ENCODE results near the gene GEN1.

GEN1 gene

DNA sequence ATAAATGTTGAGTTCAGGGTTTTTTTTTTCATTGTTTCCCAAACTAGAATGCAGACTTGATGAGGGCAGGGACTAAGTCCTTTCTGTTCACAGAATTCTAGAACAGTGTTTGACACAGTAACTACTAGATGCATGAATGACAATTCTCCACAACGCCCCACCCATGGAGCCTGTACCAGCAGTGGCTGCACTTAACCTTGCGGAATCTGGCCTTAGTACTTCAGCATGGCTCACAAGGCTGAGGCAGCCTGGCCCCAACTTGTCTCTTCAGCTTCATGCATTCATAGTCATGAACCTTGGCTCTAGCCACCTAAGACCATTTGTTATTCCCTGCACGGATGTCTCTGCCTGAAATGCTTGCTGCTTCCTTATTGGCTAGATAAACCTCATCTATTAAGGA is 32.8 kb downstream of the GEN1 start:
- no peaks in the 10 kb centered on the region for H3K27me3 ChIP-seq (ENCODE audit: control insufficient read depth in 1 of 2, insufficient read depth in 2 of 2, low read length in 2 of 2)
- H3K27ac ChIP-seq (ENCODE audit: low read depth, low read length), result no peak overlapping the region
- H3K9me3 ChIP-seq (ENCODE audit: low read length), result no peaks in the 10 kb centered on the region
- H3K9ac ChIP-seq (ENCODE audit: low read length), result no peak overlapping the region
- H3K36me3 ChIP-seq (ENCODE audit: insufficient read depth, low read length), result no peaks in the 10 kb centered on the region
- no peaks in the 10 kb centered on the region for H3K4me1 ChIP-seq (ENCODE audit: insufficient read depth, low read length)
- H3K4me3 ChIP-seq (ENCODE audit: low read depth in 1 of 2, low read length in 2 of 2), result no peak overlapping the region

DNA sequence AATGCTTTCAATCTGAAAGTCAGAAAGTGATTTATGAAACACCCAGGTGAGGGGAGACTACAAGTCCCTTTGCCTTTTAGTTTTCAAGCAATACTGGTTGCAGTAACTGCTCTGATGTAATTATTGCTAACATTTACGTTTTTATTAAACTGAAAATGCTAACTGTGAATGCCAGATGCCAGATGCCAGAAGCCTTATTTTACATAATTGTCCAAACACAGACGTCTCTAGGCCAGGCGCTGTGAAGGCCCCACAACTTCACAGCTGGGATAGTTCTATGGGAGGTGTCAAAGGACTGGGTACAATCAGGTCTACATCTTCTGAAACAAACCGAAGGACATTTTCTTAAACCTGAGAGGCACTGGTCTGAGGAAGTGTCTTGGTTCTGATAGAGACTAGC is 34.8 kb downstream of the GEN1 start:
- H3K27me3 ChIP-seq (ENCODE audit: control insufficient read depth in 1 of 2, insufficient read depth in 2 of 2, low read length in 2 of 2), result no peaks in the 10 kb centered on the region
- no peaks in the 10 kb centered on the region for H3K4me1 ChIP-seq (ENCODE audit: insufficient read depth, low read length)
- no peak overlapping the region for H3K9ac ChIP-seq (ENCODE audit: low read length)
- H3K9me3 ChIP-seq (ENCODE audit: low read length), result no peaks in the 10 kb centered on the region
- no peak overlapping the region for H3K4me3 ChIP-seq (ENCODE audit: low read depth in 1 of 2, low read length in 2 of 2)
- H3K27ac ChIP-seq (ENCODE audit: low read depth, low read length), result no peak overlapping the region
- H3K36me3 ChIP-seq (ENCODE audit: insufficient read depth, low read length), result no peaks in the 10 kb centered on the region

GRCh38 chr2:17790536-17790935 is 36.6 kb downstream of the GEN1 start:
- no peaks in the 10 kb centered on the region for H3K36me3 ChIP-seq (ENCODE audit: insufficient read depth, low read length)
- H3K27me3 ChIP-seq (ENCODE audit: control insufficient read depth in 1 of 2, insufficient read depth in 2 of 2, low read length in 2 of 2), result no peaks in the 10 kb centered on the region
- no peaks in the 10 kb centered on the region for H3K9me3 ChIP-seq (ENCODE audit: low read length)
- no peak overlapping the region for H3K27ac ChIP-seq (ENCODE audit: low read depth, low read length)
- no peak overlapping the region for H3K4me3 ChIP-seq (ENCODE audit: low read depth in 1 of 2, low read length in 2 of 2)
- H3K9ac ChIP-seq (ENCODE audit: low read length), result no peak overlapping the region
- H3K4me1 ChIP-seq (ENCODE audit: insufficient read depth, low read length), result no peaks in the 10 kb centered on the region

DNA sequence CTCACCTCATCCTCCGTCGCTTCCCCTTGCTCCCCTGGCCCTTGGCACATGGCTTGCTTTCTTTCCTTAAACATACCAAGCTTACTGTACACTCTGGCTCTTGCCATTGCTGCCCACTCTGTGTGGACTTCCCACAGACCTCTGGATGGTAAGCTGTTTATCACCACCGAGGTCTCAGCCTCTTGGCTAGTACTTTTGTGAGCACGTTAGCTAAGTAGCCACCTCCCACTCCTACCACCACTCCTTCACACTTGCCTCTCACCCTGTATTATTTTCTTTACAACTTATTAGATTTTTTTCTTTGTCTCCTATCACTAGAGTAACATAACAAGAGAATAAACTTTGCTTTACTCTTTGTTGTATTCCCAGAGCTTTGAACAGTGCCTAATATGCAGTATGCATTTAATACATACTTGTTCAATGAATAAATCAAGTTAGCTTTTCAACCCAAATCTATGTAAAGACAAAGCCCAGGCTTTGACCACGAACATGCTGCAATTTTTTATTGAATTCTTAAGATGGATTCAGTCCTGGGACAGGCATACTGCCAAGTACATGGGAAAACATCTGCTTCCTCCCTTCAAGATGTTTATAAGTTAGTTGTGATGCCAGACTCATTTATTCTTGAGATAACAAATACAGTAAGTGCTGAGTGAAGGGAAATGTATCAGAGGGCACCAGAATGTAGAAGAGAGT is 37.3 kb downstream of the GEN1 start:
- Histone ChIP-seq H3K27me3 (ENCODE audit: control insufficient read depth in 1 of 2, insufficient read depth in 2 of 2, low read length in 2 of 2) (no peaks in the 10 kb centered on the region), H3K36me3 (ENCODE audit: insufficient read depth, low read length) (no peaks in the 10 kb centered on the region), H3K27ac (ENCODE audit: low read depth, low read length) (no peak overlapping the region), H3K9ac (ENCODE audit: low read length) (no peak overlapping the region), H3K9me3 (ENCODE audit: low read length) (no peaks in the 10 kb centered on the region), H3K4me1 (ENCODE audit: insufficient read depth, low read length) (no peaks in the 10 kb centered on the region), H3K4me3 (ENCODE audit: low read depth in 1 of 2, low read length in 2 of 2) (no peak overlapping the region)

DNA sequence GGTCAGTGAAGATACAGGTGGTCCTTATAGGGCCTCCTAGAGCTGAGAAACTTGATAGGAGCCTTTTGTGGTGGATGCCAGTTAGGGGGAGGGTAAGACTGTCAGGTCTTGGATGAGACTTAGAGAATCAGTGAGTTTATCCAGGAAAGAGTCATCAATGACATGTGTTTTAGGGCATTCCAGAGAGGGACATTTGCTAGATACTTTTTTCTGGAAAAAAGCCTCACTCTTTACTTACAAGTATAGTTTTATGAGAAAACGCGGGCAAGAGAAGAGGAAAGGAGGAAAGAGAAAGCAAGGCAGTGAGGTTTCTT is 37.8 kb downstream of the GEN1 start:
- H3K27me3 ChIP-seq (ENCODE audit: control insufficient read depth in 1 of 2, insufficient read depth in 2 of 2, low read length in 2 of 2), result no peaks in the 10 kb centered on the region
- no peak overlapping the region for H3K9ac ChIP-seq (ENCODE audit: low read length)
- no peak overlapping the region for H3K27ac ChIP-seq (ENCODE audit: low read depth, low read length)
- no peaks in the 10 kb centered on the region for H3K36me3 ChIP-seq (ENCODE audit: insufficient read depth, low read length)
- H3K4me3 ChIP-seq (ENCODE audit: low read depth in 1 of 2, low read length in 2 of 2), result no peak overlapping the region
- H3K4me1 ChIP-seq (ENCODE audit: insufficient read depth, low read length), result no peaks in the 10 kb centered on the region
- H3K9me3 ChIP-seq (ENCODE audit: low read length), result no peaks in the 10 kb centered on the region

GRCh38 chr2:17792515-17792914 is 38.6 kb downstream of the GEN1 start:
- H3K27ac ChIP-seq (ENCODE audit: low read depth, low read length), result no peak overlapping the region
- H3K9ac ChIP-seq (ENCODE audit: low read length), result no peak overlapping the region
- H3K36me3 ChIP-seq (ENCODE audit: insufficient read depth, low read length), result no peaks in the 10 kb centered on the region
- H3K27me3 ChIP-seq (ENCODE audit: control insufficient read depth in 1 of 2, insufficient read depth in 2 of 2, low read length in 2 of 2), result no peaks in the 10 kb centered on the region
- H3K4me3 ChIP-seq (ENCODE audit: low read depth in 1 of 2, low read length in 2 of 2), result no peak overlapping the region
- H3K4me1 ChIP-seq (ENCODE audit: insufficient read depth, low read length), result no peaks in the 10 kb centered on the region
- H3K9me3 ChIP-seq (ENCODE audit: low read length), result no peaks in the 10 kb centered on the region

DNA sequence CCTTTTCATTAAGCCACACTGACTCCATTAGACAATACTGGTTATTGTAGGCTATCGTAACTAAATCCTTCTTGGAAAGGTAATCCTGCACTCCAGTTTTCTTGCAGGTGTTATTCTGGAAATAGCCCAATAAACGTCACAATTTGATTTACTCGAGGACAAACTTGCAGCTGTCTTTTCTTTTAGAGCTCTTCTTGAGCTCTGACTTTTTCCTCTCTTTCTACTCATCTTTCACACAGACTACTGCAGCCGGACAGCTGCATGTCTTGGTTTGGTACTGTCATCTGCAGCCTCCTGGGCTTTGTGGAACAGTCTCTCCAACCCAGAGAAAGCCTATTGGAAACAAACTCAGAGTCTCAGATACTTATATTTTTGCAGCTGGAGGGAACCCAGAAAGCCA is 39.4 kb downstream of the GEN1 start:
- Histone ChIP-seq H3K4me1 (ENCODE audit: insufficient read depth, low read length) (no peaks in the 10 kb centered on the region), H3K27ac (ENCODE audit: low read depth, low read length) (no peak overlapping the region), H3K9me3 (ENCODE audit: low read length) (no peaks in the 10 kb centered on the region), H3K27me3 (ENCODE audit: control insufficient read depth in 1 of 2, insufficient read depth in 2 of 2, low read length in 2 of 2) (no peaks in the 10 kb centered on the region), H3K9ac (ENCODE audit: low read length) (no peak overlapping the region), H3K4me3 (ENCODE audit: low read depth in 1 of 2, low read length in 2 of 2) (no peak overlapping the region), H3K36me3 (ENCODE audit: insufficient read depth, low read length) (no peaks in the 10 kb centered on the region)

- Histone ChIP-seq H3K27ac (ENCODE audit: low read depth, low read length) (no peak overlapping the region), H3K4me1 (ENCODE audit: insufficient read depth, low read length) (no peaks in the 10 kb centered on the region), H3K36me3 (ENCODE audit: insufficient read depth, low read length) (no peaks in the 10 kb centered on the region), H3K4me3 (ENCODE audit: low read depth in 1 of 2, low read length in 2 of 2) (no peak overlapping the region), H3K9ac (ENCODE audit: low read length) (no peak overlapping the region), H3K9me3 (ENCODE audit: low read length) (no peaks in the 10 kb centered on the region), H3K27me3 (ENCODE audit: control insufficient read depth in 1 of 2, insufficient read depth in 2 of 2, low read length in 2 of 2) (no peaks in the 10 kb centered on the region)
These were observed 39.9 kb downstream of the GEN1 start for GRCh38 chr2:17793803-17794354.

- Histone ChIP-seq H3K27ac (ENCODE audit: low read depth, low read length) (no peak overlapping the region), H3K9me3 (ENCODE audit: low read length) (no peaks in the 10 kb centered on the region), H3K9ac (ENCODE audit: low read length) (no peak overlapping the region), H3K4me1 (ENCODE audit: insufficient read depth, low read length) (no peaks in the 10 kb centered on the region), H3K36me3 (ENCODE audit: insufficient read depth, low read length) (no peaks in the 10 kb centered on the region), H3K4me3 (ENCODE audit: low read depth in 1 of 2, low read length in 2 of 2) (no peak overlapping the region), H3K27me3 (ENCODE audit: control insufficient read depth in 1 of 2, insufficient read depth in 2 of 2, low read length in 2 of 2) (no peaks in the 10 kb centered on the region)
These were observed 41.4 kb downstream of the GEN1 start for GRCh38 chr2:17795309-17795708.

GRCh38 chr2:17798338-17798737 is 44.4 kb downstream of the GEN1 start:
- Histone ChIP-seq H3K9me3 (ENCODE audit: low read length) (no peaks in the 10 kb centered on the region), H3K4me1 (ENCODE audit: insufficient read depth, low read length) (no peaks in the 10 kb centered on the region), H3K36me3 (ENCODE audit: insufficient read depth, low read length) (no peaks in the 10 kb centered on the region), H3K27me3 (ENCODE audit: control insufficient read depth in 1 of 2, insufficient read depth in 2 of 2, low read length in 2 of 2) (no peaks in the 10 kb centered on the region), H3K9ac (ENCODE audit: low read length) (no peak overlapping the region), H3K27ac (ENCODE audit: low read depth, low read length) (no peak overlapping the region), H3K4me3 (ENCODE audit: low read depth in 1 of 2, low read length in 2 of 2) (no peak overlapping the region)

- H3K27ac ChIP-seq (ENCODE audit: low read depth, low read length), result no peak overlapping the region
- no peaks in the 10 kb centered on the region for H3K9me3 ChIP-seq (ENCODE audit: low read length)
- no peaks in the 10 kb centered on the region for H3K36me3 ChIP-seq (ENCODE audit: insufficient read depth, low read length)
- H3K9ac ChIP-seq (ENCODE audit: low read length), result no peak overlapping the region
- H3K27me3 ChIP-seq (ENCODE audit: control insufficient read depth in 1 of 2, insufficient read depth in 2 of 2, low read length in 2 of 2), result no peaks in the 10 kb centered on the region
- no peaks in the 10 kb centered on the region for H3K4me1 ChIP-seq (ENCODE audit: insufficient read depth, low read length)
- no peak overlapping the region for H3K4me3 ChIP-seq (ENCODE audit: low read depth in 1 of 2, low read length in 2 of 2)
These were observed 45.6 kb downstream of the GEN1 start for GRCh38 chr2:17799301-17800120.

DNA sequence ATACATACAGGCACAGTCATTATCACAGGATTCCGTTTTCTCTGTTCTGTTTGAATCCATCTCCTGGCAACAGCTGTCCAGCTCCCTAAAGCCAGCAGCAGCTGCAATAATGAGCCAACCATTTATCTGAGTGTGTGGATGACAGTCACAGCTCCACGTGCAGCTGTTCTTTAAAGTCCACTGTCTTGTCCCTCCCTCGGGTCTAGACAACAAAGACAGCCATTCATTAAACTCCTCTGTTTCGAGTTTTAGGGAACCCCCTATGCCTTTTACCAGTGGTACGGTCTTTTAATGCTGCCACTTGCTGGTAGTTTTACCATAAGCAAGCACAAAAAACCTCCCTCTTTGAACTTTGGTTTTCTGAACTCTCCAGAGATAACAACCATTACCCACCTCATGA is 46.3 kb downstream of the GEN1 start:
- H3K4me3 ChIP-seq (ENCODE audit: low read depth in 1 of 2, low read length in 2 of 2), result no peak overlapping the region
- no peaks in the 10 kb centered on the region for H3K9me3 ChIP-seq (ENCODE audit: low read length)
- no peak overlapping the region for H3K9ac ChIP-seq (ENCODE audit: low read length)
- H3K27me3 ChIP-seq (ENCODE audit: control insufficient read depth in 1 of 2, insufficient read depth in 2 of 2, low read length in 2 of 2), result no peaks in the 10 kb centered on the region
- no peak overlapping the region for H3K27ac ChIP-seq (ENCODE audit: low read depth, low read length)
- no peaks in the 10 kb centered on the region for H3K36me3 ChIP-seq (ENCODE audit: insufficient read depth, low read length)
- H3K4me1 ChIP-seq (ENCODE audit: insufficient read depth, low read length), result no peaks in the 10 kb centered on the region

All from muscle layer of colon (tissue), 2 donors.